ENCODE data around the gene NOXA1. TPM values are rescaled to one million over a fixed set of nuclear protein-coding genes. Genes with fewer than 3 reads are reported as not detected.

The NOXA1 gene
- total RNA-seq, 1 experiment from 2014 or later, result 8.2 TPM

DNA sequence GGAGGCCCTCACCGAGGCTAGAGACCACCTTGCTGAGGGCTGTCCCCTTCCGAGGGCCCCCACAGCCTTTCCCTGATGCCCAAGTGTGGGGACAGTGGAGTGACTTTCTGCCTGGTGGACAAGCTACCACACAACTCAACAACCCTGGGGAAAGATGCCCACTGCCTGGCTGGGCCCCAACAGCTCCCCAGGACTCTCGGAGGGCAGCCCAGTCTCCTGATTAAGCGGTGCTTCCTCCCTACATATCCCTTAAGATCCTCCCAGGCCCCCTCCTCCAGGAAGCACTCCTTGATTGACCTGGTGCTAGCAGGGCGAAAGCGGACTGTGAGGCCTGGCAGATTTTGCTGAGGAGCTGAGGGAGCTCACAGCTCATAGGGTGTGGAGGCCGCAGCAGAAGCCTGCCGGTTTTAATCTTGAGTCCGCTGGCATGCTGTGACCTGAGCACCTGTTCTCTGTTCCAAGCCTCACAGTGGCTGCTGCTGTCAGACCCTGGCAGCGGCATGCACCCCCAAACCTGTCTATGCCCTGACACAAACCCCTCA, 33.7 kb downstream of the NOXA1 start:
- CTCF ChIA-PET, result interaction anchor here (1.0 kb wide), 1 partner anchor 18 kb away, joined by 4 read pairs; no protein-coding TSS in a partner anchor
- POLR2A ChIA-PET, result interaction anchor here (1.2 to 1.7 kb wide), 2 partner anchors 34 to 45 kb away, joined by 3 to 5 read pairs; partner anchors contain the start of genes EXD3 and NOXA1

GRCh38 chr9:137457406-137458193, 34.4 kb downstream of the NOXA1 start:
- H3K9me3 Mint-ChIP-seq (ENCODE audit: unreplicated experiment), result no peaks in the 10 kb centered on the region
- CTCF ChIA-PET, result interaction anchor here (1.0 kb wide), 1 partner anchor 17 kb away, joined by 4 read pairs; no protein-coding TSS in a partner anchor
- H3K27me3 Mint-ChIP-seq (ENCODE audit: insufficient read depth, unreplicated experiment), result no peaks in the 10 kb centered on the region
- H3K36me3 Mint-ChIP-seq (ENCODE audit: insufficient read depth, unreplicated experiment), result peaks cover 6% of the 10 kb centered on the region
- peak overlapping the region; percentile 23 for H3K4me3 Mint-ChIP-seq (ENCODE audit: unreplicated experiment)
- H3K4me1 Mint-ChIP-seq (ENCODE audit: insufficient read depth, unreplicated experiment), result peaks cover 9% of the 10 kb centered on the region
- TSS peak; percentile 30 for BruUV-seq (replicated peaks)
- no peak for TF ChIP-seq CTCF (IDR thresholded peaks at IDR 0.05; ENCODE audit: unreplicated experiment)
- no peak for DNase-seq (ENCODE audit: unreplicated experiment)
- intact Hi-C loops (cut with micrococcal nuclease), result no loop called here
- POLR2A ChIA-PET, result interaction anchor here (1.2 to 1.7 kb wide), 2 partner anchors 35 to 46 kb away, joined by 3 to 5 read pairs; partner anchors contain the start of genes EXD3 and NOXA1
- H3K27ac Mint-ChIP-seq (ENCODE audit: low read depth, unreplicated experiment), result peak overlapping the region; percentile 23

More for the DNA sequence above, 33.7 kb downstream of the NOXA1 start:
- BruUV-seq (replicated peaks), result no TSS peak
- TF ChIP-seq CTCF (IDR thresholded peaks at IDR 0.05; ENCODE audit: unreplicated experiment), result no peak
- no peaks in the 10 kb centered on the region for H3K9me3 Mint-ChIP-seq (ENCODE audit: unreplicated experiment)
- peak overlapping the region; percentile 23 for H3K27ac Mint-ChIP-seq (ENCODE audit: low read depth, unreplicated experiment)
- no peaks in the 10 kb centered on the region for H3K27me3 Mint-ChIP-seq (ENCODE audit: insufficient read depth, unreplicated experiment)
- no peak for DNase-seq (ENCODE audit: unreplicated experiment)
- H3K4me3 Mint-ChIP-seq (ENCODE audit: unreplicated experiment), result no peak overlapping the region
- intact Hi-C loops (cut with micrococcal nuclease), result no loop called here
- H3K36me3 Mint-ChIP-seq (ENCODE audit: insufficient read depth, unreplicated experiment), result peaks cover 6% of the 10 kb centered on the region
- H3K4me1 Mint-ChIP-seq (ENCODE audit: insufficient read depth, unreplicated experiment), result peaks cover 9% of the 10 kb centered on the region

DNA sequence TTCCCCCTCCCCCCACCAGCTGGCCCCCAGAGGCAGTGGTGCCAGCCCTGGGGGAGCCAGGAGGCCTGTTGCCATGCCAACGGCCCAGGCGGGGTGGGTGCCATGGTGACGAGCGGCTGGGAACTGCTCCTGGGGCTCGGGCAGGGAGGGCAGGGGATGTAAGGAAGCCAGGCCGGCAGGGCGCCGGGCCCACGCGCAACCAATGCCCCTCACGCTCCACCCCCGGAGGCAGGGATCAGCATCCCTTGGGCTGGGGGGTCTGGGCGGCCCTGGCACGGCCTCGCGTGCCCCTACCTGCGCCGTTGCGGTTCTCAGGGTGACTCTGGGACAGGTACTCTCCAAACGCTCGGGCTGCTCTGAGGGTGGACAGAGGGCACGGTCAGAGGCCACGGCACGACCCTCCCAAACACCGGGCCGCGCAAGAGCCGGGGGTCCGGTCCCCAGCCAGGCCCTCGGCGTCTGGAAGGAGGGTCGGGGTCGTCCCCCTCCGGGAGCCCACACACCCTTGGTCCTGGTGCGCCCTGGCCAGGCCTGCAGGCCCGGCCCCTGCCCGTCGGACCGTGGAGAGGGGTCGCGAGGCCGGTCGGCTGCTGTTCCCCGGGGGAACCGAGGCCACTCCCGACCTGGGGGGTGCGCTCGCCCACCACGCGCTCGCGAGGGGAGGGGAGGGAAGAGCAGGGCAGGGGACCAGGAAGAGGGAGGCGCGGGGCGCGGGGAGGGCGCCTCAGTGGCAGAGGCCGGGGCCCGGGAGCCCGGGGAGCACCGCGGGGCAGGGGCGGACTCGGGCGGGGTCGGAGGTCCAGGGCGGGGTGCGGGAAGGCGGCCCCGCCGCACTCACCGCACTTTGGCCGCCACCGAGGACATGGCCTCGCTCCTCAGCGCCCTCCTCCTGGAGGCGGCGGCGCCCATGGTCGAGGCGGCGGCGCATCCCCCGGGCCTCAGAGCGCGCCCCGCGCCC, 35.3 kb downstream of the NOXA1 start:
- intact Hi-C loops (cut with micrococcal nuclease), result no loop called here
- peak overlapping the region; percentile 12 for H3K27ac Mint-ChIP-seq (ENCODE audit: low read depth, unreplicated experiment)
- H3K36me3 Mint-ChIP-seq (ENCODE audit: insufficient read depth, unreplicated experiment), result peaks cover 6% of the 10 kb centered on the region
- H3K9me3 Mint-ChIP-seq (ENCODE audit: unreplicated experiment), result no peaks in the 10 kb centered on the region
- ChIA-PET CTCF (interaction anchor here (0.6 kb wide), 1 partner anchor 12 kb away, joined by 3 read pairs; no protein-coding TSS in a partner anchor), POLR2A (interaction anchor here (0.7 to 1.6 kb wide), 11 partner anchors 13 to 237 kb away, joined by 3 to 10 read pairs (median 4); partner anchors contain the start of genes ENTPD8, TOR4A and TUBB4B)
- H3K4me1 Mint-ChIP-seq (ENCODE audit: insufficient read depth, unreplicated experiment), result peaks cover 9% of the 10 kb centered on the region
- no peaks in the 10 kb centered on the region for H3K27me3 Mint-ChIP-seq (ENCODE audit: insufficient read depth, unreplicated experiment)
- peak overlapping the region; percentile 47 for H3K4me3 Mint-ChIP-seq (ENCODE audit: unreplicated experiment)
- TF ChIP-seq CTCF (IDR thresholded peaks at IDR 0.05; ENCODE audit: unreplicated experiment), result no peak
- BruUV-seq (replicated peaks), result no TSS peak
- no peak for DNase-seq (ENCODE audit: unreplicated experiment)

Data from MCF 10A (cell line).